HG03039 (cell line): ENCODE results near the gene ENC1.
A peak's percentile ranks its signal among the peaks of the same experiment; 100 is the strongest.

Experiments
- ATAC-seq: cut with Tn5 transposase; IDR thresholded peaks from one replicate; pipeline ENCODE4 v1.9.1; 2021; ENCODE audit warnings: mild to moderate bottlenecking, moderate library complexity; ENCODE audit not compliant: unreplicated experiment

ENC1 gene

DNA sequence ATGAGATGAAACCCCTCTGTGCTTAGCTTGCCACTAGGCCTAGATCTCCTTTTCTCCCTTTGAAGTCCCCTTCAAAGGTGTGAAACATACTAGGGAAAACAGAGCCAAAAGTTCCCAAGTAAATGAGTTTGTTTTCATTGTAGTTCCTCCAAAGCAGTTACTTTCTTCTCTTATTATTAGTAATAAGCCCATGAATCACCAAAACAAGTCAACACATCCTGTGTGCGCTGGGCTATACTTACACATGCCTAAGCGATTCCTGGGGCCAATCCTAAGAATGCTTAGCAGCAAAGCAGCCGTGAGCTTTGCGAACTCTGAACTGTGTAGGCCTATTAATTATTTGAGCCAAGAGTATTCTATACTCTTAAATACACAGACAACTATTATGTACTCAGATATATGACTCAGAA lies 7.6 kb downstream of the ENC1 start:
- ATAC-seq = no peak

DNA sequence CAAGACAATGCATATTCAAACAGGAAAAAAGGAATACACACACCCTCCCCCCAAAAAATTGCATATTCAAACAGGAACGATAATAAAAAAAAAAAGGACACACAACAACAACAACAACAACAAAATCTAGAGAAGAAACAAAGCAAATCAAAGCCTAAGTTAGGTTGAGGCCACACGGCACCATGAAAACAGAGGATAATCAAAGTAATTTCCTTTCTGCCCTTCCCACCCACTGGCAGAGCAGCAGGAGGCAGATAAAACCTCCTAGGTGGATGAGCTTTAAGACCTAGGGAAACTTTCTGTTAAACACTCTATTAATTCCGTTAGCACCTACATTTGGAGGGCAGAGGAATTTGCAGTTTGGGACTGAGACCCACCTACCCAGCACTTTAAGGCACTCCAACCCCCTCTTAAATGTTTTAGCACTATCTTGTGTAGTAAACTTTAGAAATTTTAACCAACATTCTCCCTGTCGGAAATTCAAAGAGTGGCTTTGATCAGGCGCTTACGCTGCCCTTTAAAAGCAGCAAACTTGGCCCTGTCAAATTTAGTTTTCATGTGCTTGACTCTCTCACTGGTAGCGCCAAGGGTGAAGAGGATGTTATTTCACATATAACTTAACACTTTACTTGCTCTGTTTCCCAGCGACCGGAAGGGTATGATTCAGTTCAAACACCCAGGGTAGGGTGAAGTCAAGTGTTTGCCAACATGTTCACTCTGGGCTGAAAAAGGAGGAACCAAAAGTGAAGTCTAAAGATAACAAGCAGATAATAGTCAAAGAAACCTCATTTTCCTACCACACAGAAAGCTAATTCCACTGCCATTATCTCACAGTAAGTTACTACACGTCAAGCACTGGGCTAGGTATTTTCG lies 9.2 kb downstream of the ENC1 start:
- ATAC-seq = peak; percentile 84

DNA sequence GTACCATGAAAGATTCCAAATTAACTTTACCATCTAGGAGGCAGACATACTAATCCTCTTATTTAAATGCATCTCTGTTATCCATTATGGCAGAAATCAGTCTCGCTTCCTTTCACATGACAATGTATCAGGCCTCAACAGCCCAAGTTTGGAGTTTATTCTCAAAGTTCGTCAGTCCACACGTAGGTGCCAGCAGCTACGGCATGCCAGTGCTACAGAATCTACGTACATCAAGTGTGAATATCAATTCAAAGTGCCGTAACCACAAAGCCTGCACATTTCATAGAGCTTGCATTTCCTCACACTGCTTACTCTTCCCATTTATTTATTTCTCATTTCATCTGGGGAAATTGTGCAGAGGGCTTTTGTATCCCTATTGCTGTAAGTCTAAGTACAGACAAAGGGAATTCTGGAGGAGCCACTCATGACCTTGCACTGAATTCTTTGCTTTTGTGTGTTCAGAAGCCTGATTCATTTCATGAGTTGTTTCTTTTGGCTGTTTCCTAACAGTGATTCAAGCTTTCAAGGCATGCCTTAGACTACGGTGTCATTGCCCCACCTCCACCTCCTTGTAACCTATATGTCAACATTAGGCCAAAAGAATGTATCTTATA lies 10.0 kb downstream of the ENC1 start:
- no peak for ATAC-seq

DNA sequence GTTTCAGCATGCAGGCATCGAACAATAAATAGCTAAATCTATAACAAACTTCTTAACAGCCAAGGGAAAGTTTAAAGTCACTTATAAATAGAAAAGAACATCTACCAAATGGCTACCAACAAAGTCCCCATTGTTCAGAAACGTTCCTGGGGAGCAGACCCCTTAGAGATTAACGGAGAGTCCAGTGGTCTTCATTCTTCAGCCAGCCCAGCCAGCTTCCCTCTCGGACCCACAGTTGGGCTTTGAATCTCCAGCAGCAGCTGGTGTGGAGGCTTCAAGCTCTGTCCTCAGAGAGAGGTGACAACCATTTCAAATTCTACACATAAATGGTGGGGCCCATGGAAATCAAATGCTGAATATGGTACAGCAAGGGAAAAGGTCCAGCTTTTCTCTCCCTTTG lies 11.2 kb downstream of the ENC1 start:
- ATAC-seq = no peak

DNA sequence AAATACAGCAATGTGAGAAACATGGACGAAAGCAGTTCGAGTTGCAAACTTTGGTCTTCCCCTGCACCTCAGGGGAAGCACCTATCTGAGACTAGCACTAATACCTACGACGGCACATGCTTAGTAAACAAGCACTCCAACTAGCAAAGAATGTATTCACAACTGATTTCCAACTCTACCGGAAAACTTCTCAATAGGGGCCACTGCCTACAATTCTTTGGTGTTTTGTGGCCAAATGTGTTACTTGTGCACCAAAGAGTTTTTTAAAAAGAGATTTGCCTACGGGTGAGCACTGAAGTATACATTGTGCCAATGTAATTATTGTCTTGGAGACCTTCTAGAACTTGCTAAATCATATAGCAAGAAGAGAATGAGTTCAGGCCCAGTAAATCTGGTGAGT lies 12.2 kb downstream of the ENC1 start:
- ATAC-seq = no peak

DNA sequence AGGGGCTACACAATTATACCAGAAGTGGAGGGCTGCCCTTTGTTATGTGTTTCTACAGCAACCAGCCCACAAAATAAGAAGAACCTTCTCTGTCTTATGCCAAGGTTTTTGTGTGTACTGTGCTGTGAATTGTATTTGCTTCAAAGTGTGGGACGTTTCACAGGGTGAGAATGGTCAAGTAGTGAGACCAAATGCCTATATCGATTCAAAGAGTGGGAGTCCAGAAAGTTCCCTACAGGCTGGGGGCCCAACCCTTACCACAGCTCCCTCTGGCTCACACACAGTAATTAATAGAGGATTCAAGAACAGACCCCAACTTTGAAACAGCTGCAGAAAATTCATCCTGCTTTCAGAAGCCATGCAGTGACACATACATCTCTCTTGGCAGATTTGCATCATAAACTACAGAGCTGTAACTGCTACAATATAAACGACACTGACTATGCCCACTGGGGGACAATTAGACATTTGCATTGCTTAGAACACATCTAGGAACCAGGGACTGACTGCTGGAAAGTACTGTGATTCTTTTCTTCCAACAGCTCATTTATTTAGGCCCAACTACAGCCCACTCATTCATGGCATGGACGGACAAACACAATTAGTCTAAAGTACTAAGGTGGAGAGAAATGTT lies 12.8 kb downstream of the ENC1 start:
- no peak for ATAC-seq

DNA sequence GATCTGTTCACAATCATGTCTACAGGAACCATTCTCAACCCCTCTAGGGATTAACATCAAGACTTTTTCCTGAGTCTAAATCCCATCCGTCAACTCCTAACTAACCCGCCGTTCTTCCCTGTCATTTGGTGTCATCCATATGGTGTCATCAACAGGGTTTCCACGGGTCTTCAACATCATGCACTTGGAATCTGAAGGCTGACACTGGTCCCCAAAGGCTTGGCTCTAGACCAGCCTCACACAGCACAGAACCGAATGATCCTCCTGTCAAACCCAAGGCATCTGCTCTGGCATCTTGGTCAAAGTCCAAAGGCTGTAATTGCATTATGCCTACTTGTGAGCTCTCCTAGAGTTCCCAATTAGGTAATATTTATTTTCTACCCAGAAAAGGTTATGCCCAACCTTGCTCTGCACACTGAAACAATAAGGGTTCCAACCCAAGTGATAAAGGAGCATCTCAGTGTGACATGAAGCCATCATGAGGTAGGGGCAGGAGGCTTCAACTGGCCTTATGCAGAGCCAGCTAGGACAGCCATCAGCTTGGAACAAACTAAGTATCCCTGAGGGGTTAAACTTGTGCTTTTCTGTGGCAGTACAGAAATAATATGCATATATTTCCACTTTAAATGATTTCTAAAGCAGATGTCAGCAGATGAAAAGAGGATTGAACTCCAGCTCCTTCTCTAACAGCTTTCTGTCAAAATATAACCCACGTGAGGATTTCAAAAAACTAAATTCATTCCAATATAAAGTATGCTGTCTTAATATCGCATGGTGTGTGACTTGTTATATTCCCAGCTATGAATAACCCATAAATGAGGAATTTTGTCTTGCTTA lies 13.9 kb downstream of the ENC1 start:
- ATAC-seq = no peak

DNA sequence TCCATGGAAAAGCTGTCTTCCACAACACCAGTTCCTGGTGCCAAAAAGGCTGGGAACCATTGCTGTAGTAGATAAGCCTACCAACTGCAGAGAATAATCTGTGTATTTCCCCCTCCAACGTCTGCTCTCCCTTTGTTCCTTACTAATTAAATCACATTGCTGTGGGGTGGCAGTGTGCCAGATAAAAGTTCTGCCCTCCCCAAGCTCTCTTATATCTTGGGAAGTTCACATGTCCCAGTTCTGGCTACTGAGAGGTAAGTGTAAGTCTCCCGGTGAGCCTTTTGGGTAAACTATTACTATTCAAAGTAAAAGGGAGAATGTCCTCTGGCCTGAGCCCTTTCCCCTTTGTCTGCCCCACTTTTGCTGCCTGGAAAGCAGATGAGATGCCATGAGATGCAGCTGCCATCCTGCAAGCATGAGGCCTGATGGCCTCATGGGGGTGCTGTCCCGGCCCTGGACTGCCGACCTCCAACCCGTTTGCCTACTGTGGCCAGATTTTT lies 14.7 kb downstream of the ENC1 start:
- ATAC-seq = no peak

DNA sequence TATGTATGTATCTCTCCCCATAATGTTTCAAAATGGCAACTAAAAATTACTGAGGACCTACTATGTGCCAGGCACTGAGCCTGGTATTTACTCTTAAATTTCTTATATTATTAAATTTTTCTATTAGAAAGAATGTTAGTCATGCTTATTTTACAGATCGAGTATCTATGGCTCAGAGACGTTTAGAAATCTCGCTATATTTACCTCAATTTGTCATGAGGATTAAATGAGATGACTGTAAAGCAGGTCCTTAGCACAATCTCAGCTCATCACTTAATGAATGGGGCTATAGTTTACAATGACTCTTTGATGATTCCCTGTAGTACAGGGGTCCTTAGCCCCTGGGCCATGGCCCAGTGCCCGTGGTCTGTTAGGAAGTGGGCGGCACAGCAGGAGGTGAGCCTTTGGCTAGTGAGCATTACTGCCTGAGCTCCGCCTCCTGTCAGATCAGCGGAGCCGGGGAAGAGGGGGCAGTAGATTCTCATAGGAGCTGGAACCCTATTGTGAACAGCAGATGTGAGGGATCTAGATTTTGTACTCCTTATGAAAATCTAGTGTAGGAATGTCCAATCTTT lies 15.5 kb downstream of the ENC1 start:
- no peak for ATAC-seq

DNA sequence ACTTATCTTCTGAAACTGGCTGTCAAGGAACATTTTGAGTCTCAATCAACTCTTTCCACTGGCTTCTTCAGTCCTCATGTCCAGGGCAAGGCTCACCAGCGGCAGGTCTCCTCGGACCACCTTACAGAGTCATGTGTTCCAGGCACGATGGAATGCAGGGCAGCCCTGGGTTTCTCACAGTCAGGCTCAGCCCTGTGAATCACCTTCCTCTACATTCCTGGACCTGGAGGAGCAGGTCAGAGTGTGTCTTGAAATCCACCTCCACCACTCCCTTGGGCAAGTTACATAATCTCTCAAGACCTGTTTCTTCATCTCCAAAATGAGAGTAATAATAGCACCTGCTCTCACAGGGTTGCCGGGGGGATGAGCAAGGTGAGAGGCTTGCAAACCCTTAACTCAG lies 16.0 kb downstream of the ENC1 start:
- ATAC-seq = no peak

DNA sequence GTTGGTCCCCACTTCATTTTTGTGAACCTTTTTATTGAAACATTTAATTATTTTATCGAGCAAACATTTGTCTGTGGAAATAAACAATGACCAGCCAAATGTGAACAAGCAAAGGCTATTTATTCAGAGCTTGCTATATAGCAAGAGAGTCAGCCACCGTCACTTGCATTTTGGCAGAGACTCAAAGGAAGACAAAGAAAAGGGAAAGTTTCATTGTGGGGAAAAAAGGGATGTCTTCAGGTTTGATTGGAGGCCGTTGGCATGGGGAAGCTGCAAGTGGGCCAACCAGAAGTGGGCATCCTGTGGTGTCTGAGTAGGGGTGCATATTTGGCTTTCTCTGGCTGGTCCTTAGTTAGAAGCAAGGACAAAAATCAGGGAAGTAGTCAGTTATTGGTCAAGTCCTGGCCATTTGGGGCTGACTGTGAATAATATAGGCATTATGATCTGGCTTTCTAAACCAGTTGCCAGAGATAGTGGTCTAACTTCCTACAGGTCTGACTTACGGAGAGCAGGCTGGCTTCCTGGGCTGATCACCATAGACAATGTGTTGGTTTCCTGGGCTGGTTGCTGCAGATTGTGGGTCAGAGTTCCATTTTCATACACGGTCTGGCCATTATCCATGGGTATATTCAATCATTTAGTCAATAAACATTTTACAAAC lies 16.6 kb downstream of the ENC1 start:
- no peak for ATAC-seq

DNA sequence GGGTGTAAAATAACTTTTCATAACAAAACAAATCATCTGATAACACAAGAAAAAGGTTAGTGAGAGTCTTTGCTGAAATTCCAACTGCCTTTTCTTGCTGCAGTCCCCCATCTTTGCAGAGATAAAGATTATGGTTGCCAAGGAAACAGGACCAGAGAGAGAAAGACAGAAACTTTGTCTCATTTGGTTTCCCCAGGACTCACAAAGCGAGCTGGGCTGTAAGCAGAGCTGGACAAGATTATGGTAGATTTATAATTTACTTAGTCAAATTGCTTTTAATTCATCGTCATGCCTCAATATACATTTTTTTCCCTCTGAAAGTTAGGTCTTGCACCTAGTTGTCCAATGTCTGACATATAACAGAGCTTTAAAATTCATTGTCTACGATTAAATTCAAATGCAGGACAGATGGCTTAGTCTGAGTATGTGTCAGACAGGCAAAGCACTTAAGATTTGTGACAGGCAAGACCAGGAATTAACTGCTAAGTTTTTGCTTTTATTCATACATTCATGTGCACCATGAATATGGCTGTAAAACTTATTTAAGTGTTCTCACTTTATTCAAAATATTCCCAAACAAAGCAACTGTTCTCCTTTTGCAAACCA lies 17.4 kb downstream of the ENC1 start:
- ATAC-seq = no peak

DNA sequence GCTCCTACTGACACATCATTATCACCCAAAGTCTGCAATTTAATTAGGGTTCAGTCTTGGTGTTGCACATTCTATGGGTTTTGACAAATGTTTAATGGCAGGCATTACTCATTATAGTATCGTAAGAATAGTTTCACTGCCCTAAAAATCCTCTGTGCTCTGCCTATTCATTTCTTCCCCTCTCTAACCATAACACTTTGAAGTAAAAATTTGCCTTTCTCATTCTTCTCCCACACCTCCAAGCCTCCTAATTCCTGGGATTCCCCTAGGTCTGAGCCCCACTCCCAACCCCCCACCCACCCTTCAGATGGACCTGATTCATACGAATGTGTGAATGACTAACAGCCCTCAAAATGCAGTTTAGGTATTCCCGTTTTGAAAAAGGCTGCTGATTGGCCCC lies 18.4 kb downstream of the ENC1 start:
- no peak for ATAC-seq

DNA sequence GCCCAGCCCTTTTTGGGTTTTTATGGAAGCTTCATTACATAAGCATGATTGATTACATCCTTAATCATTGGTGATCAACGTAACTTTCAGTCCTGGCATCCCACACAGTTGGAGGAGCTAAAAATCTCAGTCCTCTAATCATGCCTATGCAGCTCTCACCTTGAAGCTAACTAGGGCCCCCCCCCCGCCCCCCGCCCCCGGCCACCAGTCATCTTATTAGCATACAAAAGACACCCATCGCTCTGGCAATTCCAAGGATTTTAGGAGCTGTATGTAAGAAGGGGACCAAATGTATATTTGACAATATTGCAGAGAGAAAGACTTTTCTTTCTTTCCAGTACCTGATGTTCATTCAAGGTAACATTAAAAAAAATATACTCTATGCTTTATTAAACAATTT lies 19.0 kb downstream of the ENC1 start:
- no peak for ATAC-seq

DNA sequence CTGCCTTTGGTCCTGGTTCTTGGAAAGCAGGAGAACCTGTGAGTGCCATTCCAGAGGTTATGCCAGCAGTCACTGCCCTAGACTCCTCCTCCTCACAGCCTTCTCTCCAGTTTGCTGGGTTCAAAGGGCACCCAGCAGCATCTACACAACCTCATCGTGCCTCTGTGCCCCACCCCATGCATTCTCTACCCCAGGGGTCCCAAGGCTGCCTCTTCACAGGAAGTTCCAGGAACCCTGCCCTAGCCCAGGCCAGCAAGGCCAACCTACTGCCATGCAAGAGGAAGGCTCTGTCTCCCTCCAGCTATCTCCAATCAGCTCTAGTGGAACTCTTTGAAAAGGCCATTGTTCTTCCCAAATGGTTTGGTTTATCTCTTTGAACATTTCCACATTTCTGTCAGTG lies 21.2 kb downstream of the ENC1 start:
- no peak for ATAC-seq

DNA sequence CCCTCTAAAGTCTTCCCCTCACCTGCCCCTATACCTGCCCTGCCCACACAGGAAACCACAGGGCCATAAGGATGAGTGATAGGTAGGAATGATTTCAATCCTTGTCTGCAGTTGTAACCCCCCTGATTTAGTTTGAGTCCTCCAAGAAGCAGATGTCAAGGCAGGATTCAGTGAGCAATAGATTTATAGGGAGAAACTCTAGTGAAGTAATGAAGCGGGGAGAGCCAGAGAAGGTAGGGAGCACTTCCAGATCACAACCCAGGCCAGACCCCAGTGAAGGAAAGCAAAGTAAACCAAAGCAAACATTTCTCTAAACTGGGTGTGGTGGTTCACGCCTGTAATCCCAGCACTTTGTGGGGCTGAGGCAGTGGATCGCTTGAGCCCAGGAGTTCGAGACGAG lies 22.4 kb downstream of the ENC1 start:
- ATAC-seq = no peak

DNA sequence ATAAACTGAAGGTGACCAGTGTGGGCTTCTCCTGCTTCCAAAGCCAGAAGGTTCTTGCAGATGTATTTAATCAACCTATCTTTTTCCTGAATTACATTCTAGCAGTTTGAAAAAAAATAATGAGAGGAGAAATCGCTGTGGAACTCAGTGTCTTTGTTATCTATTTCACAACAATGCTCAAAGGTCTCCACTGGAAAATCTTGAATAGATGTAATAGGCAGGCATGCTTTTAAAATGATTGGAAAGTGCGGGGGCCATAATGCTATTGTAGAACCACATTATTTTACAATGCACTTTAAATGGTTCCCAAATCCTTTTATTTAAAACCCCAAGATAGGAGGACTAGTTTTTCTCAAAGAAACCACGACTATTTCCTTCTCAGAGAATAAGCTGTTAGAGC lies 23.3 kb downstream of the ENC1 start:
- no peak for ATAC-seq

DNA sequence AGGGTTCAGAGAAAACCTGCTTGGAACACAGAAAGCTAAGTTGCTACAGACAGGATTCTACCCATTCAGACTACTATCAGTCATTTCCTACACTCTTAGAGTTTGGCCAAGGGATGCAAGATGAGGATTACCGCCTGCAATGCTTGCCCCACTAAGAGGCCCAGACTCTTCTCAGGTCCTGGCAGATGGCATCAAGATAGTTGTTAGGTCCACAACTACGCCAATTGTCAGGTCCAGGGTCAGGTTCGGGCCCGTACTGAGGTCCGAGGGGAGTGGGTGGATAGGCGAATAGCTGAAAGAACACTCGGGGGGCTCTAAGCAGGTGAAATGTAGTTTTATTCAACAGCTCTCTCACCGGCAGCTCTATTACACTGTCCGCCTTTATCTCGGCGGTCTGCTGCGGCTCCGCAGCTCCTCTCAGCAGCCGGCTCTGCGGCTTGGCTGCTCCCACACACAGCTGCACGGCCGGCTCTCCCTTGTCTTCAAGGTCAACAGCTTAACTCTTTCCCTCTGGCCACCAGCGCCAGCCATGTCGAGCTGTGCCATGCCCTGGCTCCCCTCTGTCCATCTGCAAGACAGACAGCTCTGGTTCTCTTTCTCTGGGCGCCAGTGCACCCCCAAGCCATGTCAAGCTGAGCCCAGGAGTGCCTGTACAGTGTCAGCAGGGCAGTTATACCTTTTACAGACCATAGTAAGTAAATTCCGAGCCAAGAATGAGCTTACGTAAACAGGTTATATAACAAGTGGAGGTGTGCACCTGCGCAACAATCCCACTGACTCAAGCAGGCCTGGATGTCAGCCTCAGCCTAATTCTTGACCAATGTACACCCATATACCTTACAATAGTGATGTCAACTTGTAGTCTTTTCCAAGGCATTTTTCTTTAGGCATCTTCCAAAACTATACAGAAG lies 24.0 kb downstream of the ENC1 start:
- ATAC-seq = no peak

DNA sequence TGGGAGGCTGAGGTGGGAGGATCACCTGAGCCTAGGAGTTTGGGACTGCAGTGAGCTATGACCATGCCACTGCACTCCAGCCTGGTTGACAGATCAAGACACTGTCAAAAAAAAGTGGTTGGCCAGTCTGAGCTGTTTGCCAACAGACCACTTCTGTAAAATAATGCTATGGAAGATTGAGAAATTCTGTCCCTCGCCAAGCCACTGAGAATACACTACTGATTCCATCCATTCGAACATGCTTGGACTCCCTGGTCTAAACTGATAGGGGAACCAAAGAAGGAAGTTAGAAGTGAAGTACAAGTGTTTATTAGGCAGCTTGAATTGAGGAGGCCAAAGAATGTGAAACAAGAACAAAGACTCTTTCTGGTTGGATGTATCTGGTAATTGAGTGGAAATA lies 27.2 kb downstream of the ENC1 start:
- no peak for ATAC-seq
